Measurements from ENCODE around the gene KREMEN1.
"Not testable (repeated sequence)": the region's sequence is repeated elsewhere in the genome, so short reads cannot be mapped to it uniquely, and the experiment has no call there.

The KREMEN1 gene

DNA sequence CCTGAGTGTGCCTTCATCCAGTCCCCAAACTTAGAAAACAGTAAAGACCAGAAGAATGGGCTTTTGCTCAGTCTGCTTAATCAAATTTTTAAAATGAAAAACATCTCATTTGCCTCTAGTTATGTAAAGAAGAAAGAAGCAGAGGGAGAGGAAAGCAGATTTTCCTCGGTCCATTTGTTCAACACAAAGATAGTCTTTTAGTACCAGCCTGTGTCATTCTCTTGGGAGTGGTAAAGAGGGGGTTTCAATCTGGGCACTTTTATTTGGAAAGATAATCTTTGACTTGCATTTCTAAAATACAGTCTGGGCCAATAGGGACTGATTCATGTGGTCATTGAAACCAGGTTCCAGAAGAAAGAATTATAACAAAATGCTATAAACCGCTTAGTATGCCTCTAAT is 29.5 kb downstream of the KREMEN1 start:
- H3K4me3 ChIP-seq (ENCODE audit: low read depth, low read length) = no peak overlapping the region

DNA sequence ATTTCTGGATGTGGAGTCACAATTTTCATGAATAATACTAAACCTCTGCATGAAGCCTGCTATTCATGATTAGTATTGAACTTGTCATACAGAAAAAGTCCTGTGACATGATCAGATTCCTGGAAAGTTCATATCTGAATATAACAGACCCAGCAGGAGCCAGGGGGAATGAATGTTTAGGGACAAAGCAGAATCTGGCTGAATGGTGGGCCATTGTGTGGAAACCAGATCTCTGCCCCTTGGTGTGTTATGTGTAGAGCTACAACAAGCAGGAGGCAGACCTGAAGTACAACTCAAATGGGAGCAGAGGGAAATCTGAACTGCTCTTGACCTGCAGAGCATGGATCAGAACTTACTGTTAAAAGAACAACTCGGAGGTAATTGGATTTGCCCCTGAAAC is 30.3 kb downstream of the KREMEN1 start:
- H3K4me3 ChIP-seq (ENCODE audit: low read depth, low read length) = no peak overlapping the region

GRCh38 chr22:29105468-29105867 is 32.6 kb downstream of the KREMEN1 start:
- no peak overlapping the region for H3K4me3 ChIP-seq (ENCODE audit: low read depth, low read length)

DNA sequence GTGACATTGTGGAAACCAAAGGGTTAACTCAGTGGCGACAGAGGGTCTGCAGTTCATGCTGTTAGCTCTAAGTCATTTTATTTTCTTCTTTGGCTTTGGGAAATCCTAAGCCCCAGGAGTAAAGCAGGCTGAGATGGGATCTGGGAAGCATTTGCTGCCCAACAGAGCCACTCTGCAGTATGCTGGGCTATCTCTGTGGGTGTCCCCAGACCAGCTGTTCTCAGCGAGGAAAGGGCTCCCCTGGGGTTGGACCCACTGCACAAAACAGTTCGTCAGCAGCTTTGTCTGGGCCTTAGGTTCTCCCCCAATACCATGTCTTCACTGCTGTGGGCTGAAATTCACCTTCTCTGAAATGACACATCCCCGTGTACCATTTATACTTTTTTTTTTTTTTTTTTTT is 34.0 kb downstream of the KREMEN1 start:
- H3K4me3 ChIP-seq (ENCODE audit: low read depth, low read length) = no peak overlapping the region

DNA sequence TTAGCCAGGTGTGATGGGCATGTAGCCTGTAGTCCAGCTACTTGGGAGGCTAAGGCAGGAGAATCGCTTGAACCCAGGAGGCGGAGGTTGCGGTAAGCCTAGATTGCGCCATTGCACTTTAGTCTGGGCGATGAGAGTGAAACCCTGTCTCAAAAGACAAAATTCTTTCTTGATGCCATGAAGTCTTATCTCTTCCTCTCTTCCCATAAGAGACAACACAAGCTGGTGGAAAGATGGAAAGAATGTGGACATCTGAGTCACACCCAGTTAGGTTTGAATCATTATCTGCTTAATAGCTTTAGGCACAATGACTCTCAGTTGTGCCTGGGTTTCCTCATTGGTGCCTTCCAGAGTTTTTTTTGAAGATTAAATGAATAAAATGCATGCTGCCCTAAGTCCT is 35.3 kb downstream of the KREMEN1 start:
- no peak overlapping the region for H3K4me3 ChIP-seq (ENCODE audit: low read depth, low read length)

- H3K4me3 ChIP-seq (ENCODE audit: low read depth, low read length) = no peak overlapping the region
Observed at GRCh38 chr22:29109822-29110221, 37.0 kb downstream of the KREMEN1 start.

DNA sequence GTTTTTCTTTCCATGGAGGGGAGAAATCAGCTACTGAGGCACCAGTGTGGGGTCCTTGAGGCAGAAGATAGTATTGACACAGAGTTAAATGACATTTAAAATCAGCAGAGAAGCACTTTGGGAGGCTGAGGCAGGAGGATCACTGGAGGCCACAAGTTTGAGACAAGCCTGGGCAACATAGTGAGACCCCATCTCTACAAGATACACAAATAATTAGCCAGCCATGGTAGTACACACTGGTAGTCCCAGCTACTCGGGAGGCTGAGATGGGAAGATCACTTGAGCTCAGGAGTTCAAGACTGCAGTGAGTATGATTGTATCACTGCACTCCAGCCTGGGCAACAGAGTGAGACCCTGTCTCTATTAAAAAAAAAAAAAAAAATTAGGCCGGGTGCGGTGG is 38.1 kb downstream of the KREMEN1 start:
- H3K4me3 ChIP-seq (ENCODE audit: low read depth, low read length) = no peak overlapping the region

DNA sequence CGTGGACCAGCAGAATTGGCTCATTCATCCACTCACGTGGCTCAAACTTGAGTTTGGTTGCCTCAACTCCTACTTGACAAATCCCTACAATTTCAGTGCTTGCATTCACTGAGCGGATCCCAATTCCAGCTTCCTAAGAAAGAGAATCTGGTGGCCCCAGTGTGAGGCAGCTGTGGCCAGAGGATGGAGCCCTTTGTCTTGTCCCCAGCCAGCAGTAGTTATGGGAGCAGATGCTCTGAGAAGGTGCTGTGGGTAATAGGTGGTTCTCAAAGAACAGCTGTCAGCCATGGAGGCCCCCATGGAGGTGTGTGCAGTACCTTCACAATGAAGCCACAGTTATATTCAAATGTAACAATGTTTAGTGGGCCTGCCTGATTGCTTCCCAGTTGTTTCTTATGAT is 39.3 kb downstream of the KREMEN1 start:
- no peak overlapping the region for H3K4me3 ChIP-seq (ENCODE audit: low read depth, low read length)

GRCh38 chr22:29112681-29113080 is 39.8 kb downstream of the KREMEN1 start:
- H3K4me3 ChIP-seq (ENCODE audit: low read depth, low read length) = no peak overlapping the region

DNA sequence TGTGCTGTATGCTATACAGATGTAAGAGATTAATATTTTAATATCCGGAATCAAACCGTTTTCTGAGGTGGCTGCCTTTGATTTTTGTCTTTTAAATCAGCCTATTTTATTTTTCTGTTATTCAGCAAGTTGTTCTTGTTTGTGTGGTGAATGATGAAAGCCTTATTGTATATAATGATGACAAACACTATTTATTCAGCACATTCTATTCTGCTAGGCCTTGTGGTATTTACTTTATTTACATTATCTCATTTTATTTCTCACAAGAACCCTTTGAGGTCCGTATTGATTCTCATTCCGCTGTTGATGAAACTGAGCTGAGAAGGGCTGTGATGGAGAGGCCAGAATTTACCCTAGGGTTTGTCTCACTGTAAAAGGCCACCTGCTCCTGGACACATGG is 40.5 kb downstream of the KREMEN1 start:
- H3K4me3 ChIP-seq (ENCODE audit: low read depth, low read length) = no peak overlapping the region

DNA sequence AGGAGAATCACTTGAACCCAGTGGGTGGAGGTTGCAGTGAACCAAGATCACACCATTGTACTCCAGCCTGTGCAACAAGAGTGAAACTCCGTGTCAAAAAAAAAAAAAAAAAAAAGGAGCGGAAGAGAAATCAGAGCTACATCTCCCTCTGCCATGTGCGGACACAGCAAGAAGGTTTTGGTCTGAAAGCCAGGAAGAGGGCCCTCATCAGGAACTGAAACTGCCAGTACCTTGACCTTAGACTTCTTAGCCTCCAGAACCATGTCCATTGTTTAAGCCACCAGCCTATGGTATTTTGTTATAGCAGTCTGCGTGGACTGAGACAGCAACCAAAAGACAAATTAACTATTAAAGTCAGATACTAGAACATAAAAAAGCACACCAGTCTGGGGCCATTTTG is 41.6 kb downstream of the KREMEN1 start:
- no peak overlapping the region for H3K4me3 ChIP-seq (ENCODE audit: low read depth, low read length)

- no peak overlapping the region for H3K4me3 ChIP-seq (ENCODE audit: low read depth, low read length)
Observed at GRCh38 chr22:29115682-29116288, 43.0 kb downstream of the KREMEN1 start.

DNA sequence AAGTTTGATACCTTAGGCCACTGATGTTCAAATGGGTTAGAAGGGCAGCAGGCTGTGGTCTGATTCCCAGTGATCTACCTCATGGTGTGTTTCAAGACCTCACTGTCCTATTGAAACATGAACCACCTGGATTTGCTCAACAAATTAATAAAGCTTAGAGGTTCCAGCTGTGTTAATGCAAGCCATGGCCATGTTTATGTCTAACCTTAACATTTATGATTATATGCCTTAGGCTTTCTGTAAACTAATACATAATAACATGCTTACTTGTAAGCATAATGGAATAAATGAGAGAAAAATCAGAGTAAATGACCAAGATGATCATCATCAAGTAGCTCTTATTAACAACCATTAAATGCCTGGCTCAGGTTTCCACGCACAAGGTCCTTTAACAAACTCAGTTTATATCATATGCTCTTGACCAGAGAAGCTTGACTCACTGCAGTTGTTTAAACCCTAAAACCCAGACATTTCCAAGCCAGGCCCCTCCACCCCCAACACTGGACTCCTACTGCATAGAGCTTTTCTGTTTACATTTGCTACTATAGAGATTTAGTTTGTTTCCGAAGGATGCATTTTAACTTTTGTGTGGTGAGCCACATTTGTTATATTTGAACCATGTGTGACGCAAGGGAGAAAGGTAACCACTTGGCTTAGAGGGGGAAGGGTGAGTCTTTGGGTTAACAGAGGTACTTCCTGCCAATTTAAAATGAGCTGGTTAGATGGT is 43.7 kb downstream of the KREMEN1 start:
- H3K4me3 ChIP-seq (ENCODE audit: low read depth, low read length) = no peak overlapping the region

- no peak overlapping the region for H3K4me3 ChIP-seq (ENCODE audit: low read depth, low read length)
Observed at GRCh38 chr22:29117799-29118477, 45.1 kb downstream of the KREMEN1 start.

GRCh38 chr22:29120098-29120912 is 47.5 kb downstream of the KREMEN1 start:
- not testable (repeated sequence) for H3K4me3 ChIP-seq (ENCODE audit: low read depth, low read length)

DNA sequence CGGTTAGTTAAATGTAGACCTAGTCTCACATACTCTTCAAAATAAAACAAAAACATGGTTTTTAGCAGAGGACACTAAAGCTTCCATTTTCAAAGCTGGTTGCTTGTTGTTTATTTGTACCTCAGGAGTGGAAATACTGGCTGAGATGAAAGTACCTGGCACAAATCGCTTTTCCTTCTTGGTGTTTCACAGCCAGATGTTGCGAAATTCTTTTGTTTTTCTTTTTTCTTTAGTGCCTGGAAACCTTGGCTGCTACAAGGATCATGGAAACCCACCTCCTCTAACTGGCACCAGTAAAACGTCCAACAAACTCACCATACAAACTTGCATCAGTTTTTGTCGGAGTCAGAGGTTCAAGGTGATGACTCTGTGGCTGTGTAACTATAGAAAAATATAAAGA is 48.3 kb downstream of the KREMEN1 start:
- H3K4me3 ChIP-seq (ENCODE audit: low read depth, low read length) = no peak overlapping the region

DNA sequence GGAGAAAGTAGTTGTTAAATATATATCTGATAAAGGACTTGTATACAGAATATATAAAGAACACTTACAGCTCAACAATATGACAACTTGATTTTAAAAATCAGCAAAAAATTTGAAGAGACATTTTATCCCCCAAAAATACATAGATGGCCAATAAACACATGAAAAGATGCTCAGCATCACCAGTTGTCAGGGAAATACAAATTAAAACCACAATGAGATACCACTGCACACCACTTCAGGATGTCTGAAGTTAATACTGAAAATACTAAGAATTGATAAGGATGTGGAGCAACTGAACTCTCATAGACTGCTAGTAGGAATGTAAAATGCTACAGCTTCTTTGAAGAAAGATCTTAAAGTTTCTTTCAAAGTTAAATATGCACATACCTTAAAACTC is 49.2 kb downstream of the KREMEN1 start:
- no peak overlapping the region for H3K4me3 ChIP-seq (ENCODE audit: low read depth, low read length)

DNA sequence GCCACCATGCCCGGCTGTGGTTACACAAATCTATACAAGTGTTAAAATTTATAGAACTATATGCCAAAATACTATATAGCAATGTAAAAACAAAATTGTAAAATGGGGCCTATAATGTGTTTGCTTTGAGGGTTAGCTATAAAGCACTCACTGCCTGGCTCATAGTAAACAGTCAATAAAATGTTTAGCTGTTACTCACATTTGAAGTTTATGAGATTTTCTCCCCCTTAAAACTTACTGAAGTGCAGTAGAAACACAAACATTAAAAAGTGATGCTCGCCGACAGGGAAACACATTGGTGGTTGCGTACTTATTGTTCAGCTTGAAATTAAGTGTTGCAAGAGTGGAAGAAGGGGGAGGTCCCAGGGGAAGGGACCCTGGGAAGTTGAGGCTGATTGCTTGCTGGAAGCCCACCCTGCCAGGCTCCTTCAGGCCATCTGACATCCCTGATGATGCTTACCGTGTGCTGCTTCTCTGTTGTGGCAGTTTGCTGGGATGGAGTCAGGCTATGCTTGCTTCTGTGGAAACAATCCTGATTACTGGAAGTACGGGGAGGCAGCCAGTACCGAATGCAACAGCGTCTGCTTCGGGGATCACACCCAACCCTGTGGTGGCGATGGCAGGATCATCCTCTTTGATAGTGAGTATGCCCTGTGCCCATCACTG is 52.1 kb downstream of the KREMEN1 start:
- no peak overlapping the region for H3K4me3 ChIP-seq (ENCODE audit: low read depth, low read length)

- H3K4me3 ChIP-seq (ENCODE audit: low read depth, low read length) = no peak overlapping the region
Observed at GRCh38 chr22:29125443-29125778, 52.6 kb downstream of the KREMEN1 start.

- H3K4me3 ChIP-seq (ENCODE audit: low read depth, low read length) = no peak overlapping the region
Observed at GRCh38 chr22:29125844-29126243, 53.0 kb downstream of the KREMEN1 start.

Measured in iPS-11a (cell line).